HL-60 (cell line): ENCODE measurements around the gene TRABD2B.

Experiments used
- GABPA ChIP-seq: IDR thresholded peaks from 2 replicates; pipeline ENCODE4 v1.6.1; 2012; ENCODE audit warnings: low read depth
- POLR2AphosphoS5 ChIP-seq: IDR thresholded peaks from 2 replicates; pipeline ENCODE4 v1.6.1; 2012; ENCODE audit warnings: low read depth
- SPI1 ChIP-seq: IDR thresholded peaks from 2 replicates; pipeline ENCODE4 v1.6.1; 2012; ENCODE audit warnings: low read depth, mild to moderate bottlenecking, borderline replicate concordance
- TF ChIP-seq, protein P1 (sequence below): IDR thresholded peaks from one replicate; pipeline ENCODE4 v1.5.1; 2011; ENCODE audit warnings: low read length, control low read depth, inconsistent platforms; ENCODE audit not compliant: insufficient read depth
- TF ChIP-seq, protein P2 (sequence below): IDR thresholded peaks from 2 replicates; pipeline ENCODE4 v1.6.1; 2012; ENCODE audit warnings: low read depth; ENCODE audit not compliant: insufficient replicate concordance

GRCh38 chr1:47713975-47714767 lies 283.0 kb downstream of the TRABD2B start:
- TF ChIP-seq GABPA (no peak), POLR2AphosphoS5 (no peak), SPI1 (no peak)
- TF ChIP-seq, protein P1, sequence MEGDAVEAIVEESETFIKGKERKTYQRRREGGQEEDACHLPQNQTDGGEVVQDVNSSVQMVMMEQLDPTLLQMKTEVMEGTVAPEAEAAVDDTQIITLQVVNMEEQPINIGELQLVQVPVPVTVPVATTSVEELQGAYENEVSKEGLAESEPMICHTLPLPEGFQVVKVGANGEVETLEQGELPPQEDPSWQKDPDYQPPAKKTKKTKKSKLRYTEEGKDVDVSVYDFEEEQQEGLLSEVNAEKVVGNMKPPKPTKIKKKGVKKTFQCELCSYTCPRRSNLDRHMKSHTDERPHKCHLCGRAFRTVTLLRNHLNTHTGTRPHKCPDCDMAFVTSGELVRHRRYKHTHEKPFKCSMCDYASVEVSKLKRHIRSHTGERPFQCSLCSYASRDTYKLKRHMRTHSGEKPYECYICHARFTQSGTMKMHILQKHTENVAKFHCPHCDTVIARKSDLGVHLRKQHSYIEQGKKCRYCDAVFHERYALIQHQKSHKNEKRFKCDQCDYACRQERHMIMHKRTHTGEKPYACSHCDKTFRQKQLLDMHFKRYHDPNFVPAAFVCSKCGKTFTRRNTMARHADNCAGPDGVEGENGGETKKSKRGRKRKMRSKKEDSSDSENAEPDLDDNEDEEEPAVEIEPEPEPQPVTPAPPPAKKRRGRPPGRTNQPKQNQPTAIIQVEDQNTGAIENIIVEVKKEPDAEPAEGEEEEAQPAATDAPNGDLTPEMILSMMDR, result no peak
- TF ChIP-seq, protein P2, sequence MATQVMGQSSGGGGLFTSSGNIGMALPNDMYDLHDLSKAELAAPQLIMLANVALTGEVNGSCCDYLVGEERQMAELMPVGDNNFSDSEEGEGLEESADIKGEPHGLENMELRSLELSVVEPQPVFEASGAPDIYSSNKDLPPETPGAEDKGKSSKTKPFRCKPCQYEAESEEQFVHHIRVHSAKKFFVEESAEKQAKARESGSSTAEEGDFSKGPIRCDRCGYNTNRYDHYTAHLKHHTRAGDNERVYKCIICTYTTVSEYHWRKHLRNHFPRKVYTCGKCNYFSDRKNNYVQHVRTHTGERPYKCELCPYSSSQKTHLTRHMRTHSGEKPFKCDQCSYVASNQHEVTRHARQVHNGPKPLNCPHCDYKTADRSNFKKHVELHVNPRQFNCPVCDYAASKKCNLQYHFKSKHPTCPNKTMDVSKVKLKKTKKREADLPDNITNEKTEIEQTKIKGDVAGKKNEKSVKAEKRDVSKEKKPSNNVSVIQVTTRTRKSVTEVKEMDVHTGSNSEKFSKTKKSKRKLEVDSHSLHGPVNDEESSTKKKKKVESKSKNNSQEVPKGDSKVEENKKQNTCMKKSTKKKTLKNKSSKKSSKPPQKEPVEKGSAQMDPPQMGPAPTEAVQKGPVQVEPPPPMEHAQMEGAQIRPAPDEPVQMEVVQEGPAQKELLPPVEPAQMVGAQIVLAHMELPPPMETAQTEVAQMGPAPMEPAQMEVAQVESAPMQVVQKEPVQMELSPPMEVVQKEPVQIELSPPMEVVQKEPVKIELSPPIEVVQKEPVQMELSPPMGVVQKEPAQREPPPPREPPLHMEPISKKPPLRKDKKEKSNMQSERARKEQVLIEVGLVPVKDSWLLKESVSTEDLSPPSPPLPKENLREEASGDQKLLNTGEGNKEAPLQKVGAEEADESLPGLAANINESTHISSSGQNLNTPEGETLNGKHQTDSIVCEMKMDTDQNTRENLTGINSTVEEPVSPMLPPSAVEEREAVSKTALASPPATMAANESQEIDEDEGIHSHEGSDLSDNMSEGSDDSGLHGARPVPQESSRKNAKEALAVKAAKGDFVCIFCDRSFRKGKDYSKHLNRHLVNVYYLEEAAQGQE, result no peak
